RWPE1 (cell line): ENCODE data around the gene CRISP1.

ENCODE experiments used
- CTCF ChIA-PET: fragments of 350-600 bp; sonication (Branson Sonifier 250); formaldehyde crosslinking; extraction: SDS; loops from one replicate; lab custom pipeline; 2021; lab: Yijun Ruan, JAX
- POLR2A ChIA-PET: fragments of 400-600 bp; formaldehyde crosslinking; extraction: SDS; loops from one replicate; lab custom pipeline; 2020; ENCODE audit warnings: antibody characterized with exemption; ENCODE audit not compliant: low non-redundant PET; lab: Yijun Ruan, JAX
- DNase-seq: peaks from one replicate; pipeline ENCODE4 v3.0.0; 2012; ENCODE audit warnings: low spot score
- H3K27ac ChIP-seq: fragments of 450-650 bp; 2 replicates; pipeline ENCODE4 v1.5.1; 2017
- CTCF ChIP-seq: fragments of 450-650 bp; conservative IDR thresholded peaks from 2 replicates; pipeline ENCODE4 v1.5.1; 2017; ENCODE audit warnings: low read depth, mild to moderate bottlenecking

Gene CRISP1

GRCh38 chr6:49866485-49866943, at the start of gene CRISP1:
TSS of gene CRISP1 (minus strand) at chr6:49866535. CDS start at chr6:49857400, 9,135 bp downstream.
- TF ChIP-seq CTCF, result no peak

GRCh38 chr6:49915035-49915434, 48.7 kb upstream of the CRISP1 start:
- no peak overlapping the region for H3K27ac ChIP-seq
- TF ChIP-seq CTCF, result no peak
- ChIA-PET CTCF (no interaction called here), POLR2A (no interaction called here)
- DNase-seq, result no peak

More at GRCh38 chr6:49866485-49866943, at the start of gene CRISP1:
- ChIA-PET POLR2A (no interaction called here), CTCF (no interaction called here)
- DNase-seq, result no peak
- H3K27ac ChIP-seq, result no peak within 1 kb of the TSS

GRCh38 chr6:49913636-49914375, 47.5 kb upstream of the CRISP1 start:
- ChIA-PET CTCF (interaction anchor here (0.6 kb wide), 1 partner anchor 1796 kb away, joined by 6 read pairs; no protein-coding TSS in a partner anchor), POLR2A (no interaction called here)
- TF ChIP-seq CTCF, result no peak
- no peak overlapping the region for H3K27ac ChIP-seq
- no peak for DNase-seq

- H3K27ac ChIP-seq, result no peak overlapping the region
- TF ChIP-seq CTCF, result no peak
- no peak for DNase-seq
- CTCF ChIA-PET, result no interaction called here
- POLR2A ChIA-PET, result no interaction called here
Observed at GRCh38 chr6:49912196-49912595, 45.9 kb upstream of the CRISP1 start.

GRCh38 chr6:49911252-49911651, 44.9 kb upstream of the CRISP1 start:
- POLR2A ChIA-PET, result no interaction called here
- DNase-seq, result no peak
- no peak for TF ChIP-seq CTCF
- CTCF ChIA-PET, result interaction anchor here (0.6 kb wide), 1 partner anchor 33 kb away, joined by 3 read pairs; no protein-coding TSS in a partner anchor
- no peak overlapping the region for H3K27ac ChIP-seq

GRCh38 chr6:49909563-49909962, 43.2 kb upstream of the CRISP1 start:
- TF ChIP-seq CTCF, result no peak
- POLR2A ChIA-PET, result no interaction called here
- CTCF ChIA-PET, result interaction anchor here (0.7 kb wide), 1 partner anchor 296 kb away, joined by 3 read pairs; no protein-coding TSS in a partner anchor
- no peak overlapping the region for H3K27ac ChIP-seq
- no peak for DNase-seq
